H4 (cell line): Measurements from ENCODE around the gene C11orf86. TPM values are rescaled to one million over a fixed set of nuclear protein-coding genes. Genes with fewer than 3 reads are reported as not detected.
A peak's percentile ranks its signal among the peaks of the same experiment; 100 is the strongest.
"Not testable (repeated sequence)": the region's sequence is repeated elsewhere in the genome, so short reads cannot be mapped to it uniquely, and the experiment has no call there.

Experiments
- DNase-seq: peaks from one replicate; pipeline ENCODE4 v3.0.0-alpha.2; 2015; ENCODE audit warnings: low spot score
- total RNA-seq: library from RNA; depleted of rRNA; stranded (reverse); fragments of >200 nt; shearing (Covaris generic); gene quantifications from 2 replicates; pipeline ENCODE4 v1.2.3, GENCODE V29; 2014; rRNA removed

Gene C11orf86, protein sequence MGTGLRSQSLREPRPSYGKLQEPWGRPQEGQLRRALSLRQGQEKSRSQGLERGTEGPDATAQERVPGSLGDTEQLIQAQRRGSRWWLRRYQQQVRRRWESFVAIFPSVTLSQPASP
- total RNA-seq = not detected in 2 replicates

DNA sequence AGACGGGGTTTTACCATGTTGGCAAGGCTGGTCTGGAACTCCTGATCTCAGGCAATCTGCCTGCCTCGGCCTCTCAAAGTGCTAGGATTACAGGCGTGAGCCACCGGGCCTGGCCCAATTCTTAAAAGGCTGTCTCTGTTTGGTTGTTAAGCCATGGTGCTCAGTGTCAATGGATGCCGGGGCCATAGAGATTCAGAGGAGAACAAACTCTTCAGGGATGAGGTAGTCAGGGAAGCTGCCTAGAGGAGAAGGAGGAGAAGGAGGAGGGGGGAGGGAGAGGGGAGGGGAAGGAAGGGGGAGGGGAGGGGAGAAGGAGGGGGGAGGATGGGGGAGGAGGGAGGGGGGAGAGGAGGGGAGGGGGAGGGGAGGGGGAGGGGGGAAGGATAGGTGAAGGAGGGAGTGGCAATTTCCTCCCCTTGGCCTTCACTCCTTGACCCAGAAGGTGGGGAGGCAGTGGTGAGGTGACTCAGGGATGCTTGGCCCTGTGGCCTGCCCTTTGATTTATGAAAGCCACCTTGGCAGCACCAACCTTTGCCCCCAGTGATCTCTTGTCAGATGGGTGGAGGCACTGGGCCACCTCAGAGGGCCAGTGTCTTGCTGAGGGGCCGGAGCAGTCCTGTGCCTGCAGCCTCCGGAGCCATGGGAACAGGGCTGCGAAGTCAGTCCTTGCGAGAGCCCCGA is at the start of gene C11orf86:
C11orf86 (plus strand) TSS at position 581 of the 681 bp plus-strand sequence; CDS start at position 640, 59 bp downstream.
- DNase-seq = no peak

DNA sequence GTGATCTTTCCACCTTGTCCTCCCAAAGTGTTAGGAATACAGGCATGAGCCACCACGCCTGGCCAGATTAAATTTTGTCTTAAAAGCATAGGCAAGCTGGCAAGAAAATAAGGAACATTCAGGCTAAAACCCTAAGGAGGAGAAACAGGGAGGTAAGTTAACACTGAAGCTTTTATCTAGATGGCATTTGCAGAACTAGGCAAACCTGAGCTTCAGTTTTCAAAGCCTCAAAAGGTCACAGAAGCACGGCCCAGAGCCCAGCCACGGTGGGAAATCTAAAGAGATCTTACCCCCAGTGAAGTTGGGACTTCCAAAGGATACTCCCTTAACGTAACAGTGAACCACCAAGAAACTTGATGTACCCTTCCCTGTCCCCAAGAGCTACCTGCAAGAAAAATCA is 45.4 kb upstream of the C11orf86 start:
- no peak for DNase-seq

DNA sequence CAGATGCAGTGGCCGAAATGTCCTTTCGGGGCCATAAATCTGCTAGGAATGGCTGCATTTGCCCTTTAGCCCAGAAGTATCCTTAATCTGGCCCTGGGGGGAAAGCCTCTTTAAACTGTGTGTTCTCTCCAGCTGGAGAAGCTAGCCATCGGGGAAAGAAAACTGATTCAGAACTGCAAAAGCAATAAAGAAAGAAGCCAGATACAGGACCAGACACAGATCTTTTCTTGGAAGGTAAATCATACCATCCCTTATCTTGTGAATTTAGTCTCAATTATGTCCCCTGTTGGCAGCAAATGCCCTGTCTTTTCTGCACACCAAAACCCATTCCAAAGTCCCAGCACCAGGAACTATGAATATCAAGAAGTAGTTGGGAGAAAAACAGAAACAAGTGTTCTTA is 42.6 kb upstream of the C11orf86 start:
- no peak for DNase-seq

DNA sequence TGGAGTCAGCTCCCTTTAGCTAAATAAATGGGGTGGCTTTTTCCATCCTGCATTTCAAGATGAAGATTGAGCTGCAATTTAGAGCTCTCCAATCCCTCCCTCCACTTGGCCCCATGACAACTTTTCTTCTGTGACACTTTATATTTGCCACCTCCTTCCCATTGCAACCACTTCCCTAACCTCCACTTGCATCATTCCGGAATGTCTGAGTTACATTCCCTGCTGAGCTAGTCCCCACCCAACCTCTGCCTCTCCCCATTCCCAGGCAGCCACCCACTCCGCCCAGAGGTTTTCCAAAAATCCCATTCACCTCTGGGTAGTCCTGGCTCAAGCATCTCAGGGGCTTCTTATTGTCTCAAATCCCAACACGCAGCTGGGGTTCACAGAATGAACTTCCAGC is 41.6 kb upstream of the C11orf86 start:
- peak; percentile 48 for DNase-seq

DNA sequence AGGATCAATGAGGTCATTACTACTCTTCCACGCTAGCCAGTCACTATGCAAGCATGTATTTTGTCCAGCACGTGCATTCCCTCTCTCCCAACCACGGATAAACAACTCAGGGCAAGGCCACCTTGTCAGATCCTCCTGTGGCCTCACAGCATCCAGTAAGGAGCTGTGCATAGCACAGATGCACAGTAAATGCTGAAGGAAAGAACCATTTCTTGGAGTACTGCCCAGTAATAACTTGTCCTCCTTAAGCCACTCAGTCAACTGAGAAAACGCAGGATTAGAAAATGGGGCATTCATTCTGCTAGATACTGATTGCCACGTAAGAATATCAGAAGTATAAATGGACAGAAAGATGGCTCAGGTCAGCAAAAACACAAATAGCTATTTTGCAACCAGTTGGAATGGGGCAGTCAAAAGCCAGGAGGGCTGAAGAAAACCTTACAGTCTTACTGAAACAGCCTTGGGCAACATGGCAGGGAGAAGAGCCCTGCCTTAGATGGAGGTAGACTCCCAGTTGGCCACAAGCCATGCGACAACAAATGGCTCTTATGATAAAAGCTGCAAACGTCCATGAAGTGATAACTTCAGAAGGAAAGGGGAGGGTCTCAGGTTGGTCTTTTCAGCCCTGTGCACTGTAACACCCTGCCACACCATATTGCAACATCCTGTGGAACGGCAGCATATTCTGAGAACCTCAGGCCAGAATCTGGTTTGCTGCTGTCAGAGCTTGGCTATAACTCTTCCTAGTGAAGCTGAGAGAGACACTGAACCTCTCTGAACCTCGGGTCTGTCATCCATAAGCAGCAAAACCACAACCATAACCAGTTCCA is 39.9 kb upstream of the C11orf86 start:
- no peak for DNase-seq

DNA sequence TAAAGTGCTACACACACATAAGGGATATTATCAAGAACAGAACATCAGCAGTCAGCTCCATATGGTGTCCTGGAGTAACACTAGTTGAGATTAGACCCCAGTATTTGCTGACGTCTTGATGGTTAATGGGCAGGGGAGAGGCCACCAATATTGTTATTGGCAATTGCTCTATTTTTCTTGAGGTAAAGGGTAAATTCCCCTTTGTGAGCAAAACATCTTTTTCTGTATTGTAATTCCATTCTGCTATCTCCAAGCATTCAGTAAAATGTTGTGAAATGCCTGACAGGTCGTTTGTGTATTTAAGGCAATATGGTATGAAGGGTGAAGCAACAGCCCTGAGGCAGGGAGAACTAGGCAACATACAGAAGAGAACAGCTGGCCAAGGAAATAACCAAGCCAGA is 38.8 kb upstream of the C11orf86 start:
- DNase-seq = no peak

DNA sequence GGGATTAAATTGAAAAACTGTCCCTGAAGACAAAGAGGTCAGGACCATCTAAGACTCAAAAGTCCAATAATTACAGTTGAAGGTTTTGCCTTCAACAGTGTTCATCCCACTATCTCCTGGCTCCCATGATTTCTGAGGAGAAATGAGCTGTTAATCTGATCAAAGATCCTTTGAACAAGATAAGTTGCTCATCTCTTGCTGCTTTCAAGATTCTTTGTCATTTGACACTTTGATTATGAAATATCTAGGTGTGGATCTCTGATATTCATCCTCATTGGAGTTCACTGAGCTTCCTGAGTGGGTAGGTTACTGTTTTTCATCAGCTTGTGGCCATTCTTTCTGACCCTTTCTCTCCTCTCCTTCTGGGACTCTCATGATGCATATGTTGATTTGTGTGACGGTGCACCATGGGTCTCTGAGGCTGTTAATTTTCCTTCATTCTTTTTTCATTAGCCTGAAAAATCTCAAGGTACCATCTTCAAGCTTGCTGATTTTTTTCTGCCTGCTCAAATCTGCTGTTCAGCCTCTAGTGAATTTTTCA is 37.8 kb upstream of the C11orf86 start:
- no peak for DNase-seq

DNA sequence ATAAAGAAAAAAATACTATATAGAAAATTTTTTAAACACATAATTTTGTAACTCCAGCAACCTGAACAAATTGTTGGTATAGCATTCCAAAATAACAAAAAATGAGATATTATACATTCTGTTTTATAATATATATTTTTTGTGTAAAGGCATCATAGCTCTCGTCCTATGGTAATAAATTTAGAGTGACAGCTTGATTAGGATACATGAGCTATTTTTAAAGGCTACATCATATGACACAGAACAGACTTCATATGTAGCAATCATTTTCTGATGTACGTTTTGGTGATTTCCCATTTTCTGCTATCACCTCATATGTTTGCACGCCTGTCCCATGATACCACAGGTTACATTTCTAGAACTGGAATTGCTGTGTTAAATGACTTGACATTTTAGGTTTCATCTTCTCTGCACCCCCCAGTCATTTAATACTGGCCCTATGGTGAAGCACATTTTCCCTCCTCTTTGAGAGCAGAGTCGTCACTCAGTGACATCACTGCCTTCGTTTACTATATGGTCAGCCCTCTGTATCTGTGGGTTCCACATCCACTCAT is 36.4 kb upstream of the C11orf86 start:
- no peak for DNase-seq

DNA sequence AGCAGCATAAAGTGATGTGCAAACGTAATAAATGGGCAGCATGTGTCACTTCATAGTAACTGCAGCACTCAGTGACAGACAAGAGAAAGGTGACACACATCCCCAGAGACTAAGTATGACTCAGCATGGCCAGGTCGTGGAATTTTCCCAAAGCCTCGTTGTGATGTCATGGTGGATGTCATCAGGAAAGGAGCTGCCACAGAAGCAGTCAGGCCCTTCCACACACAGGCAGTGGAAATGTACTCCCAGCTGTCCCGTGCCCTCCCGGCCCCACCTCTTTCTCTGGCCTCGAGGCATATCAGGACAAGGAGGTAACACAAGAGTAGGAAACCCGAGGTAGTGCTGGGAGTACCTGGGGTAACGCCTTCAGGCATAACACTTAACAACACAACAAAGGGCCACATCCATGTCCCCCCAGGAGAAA is 25.0 kb upstream of the C11orf86 start:
- peak; percentile 94 for DNase-seq

DNA sequence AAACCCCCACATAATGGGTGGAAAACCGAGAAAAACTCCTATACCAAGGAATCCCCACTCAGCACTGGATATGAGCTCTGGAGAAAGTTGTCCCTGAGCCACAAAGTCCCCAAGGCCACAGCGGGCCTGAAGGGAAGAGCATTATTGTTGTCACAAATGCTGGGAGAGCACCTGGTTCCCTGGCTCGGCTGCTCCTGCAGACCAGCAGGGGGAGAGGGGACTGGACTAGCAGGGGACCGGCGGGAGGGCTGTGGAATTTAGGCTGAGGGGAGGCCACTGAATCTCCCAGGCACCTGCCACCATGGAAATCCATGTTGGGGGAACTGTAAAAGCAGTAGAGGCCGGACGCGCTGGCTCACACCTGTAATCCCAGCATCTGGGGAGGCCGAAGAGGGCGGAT is 24.0 kb upstream of the C11orf86 start:
- no peak for DNase-seq

DNA sequence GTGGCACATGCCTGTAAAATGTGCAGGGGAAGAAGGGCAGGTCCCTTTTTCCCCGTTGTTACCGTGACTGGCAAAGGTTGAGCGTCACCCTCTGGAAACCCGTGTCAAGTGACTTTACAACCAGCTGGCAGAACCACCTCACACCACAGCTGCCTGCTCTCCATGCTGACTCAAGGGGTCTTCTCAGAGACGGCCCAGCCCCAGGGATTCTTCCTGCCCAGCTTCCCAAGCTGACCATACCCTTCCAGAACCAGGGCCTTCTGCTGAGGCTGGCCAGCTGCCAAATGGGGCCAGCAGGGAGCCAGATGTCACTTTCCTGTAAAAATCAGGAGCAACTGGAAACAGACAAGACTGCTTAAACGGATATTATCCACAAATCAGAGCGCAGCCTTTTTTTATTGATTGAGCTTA is 23.2 kb upstream of the C11orf86 start:
- no peak for DNase-seq

DNA sequence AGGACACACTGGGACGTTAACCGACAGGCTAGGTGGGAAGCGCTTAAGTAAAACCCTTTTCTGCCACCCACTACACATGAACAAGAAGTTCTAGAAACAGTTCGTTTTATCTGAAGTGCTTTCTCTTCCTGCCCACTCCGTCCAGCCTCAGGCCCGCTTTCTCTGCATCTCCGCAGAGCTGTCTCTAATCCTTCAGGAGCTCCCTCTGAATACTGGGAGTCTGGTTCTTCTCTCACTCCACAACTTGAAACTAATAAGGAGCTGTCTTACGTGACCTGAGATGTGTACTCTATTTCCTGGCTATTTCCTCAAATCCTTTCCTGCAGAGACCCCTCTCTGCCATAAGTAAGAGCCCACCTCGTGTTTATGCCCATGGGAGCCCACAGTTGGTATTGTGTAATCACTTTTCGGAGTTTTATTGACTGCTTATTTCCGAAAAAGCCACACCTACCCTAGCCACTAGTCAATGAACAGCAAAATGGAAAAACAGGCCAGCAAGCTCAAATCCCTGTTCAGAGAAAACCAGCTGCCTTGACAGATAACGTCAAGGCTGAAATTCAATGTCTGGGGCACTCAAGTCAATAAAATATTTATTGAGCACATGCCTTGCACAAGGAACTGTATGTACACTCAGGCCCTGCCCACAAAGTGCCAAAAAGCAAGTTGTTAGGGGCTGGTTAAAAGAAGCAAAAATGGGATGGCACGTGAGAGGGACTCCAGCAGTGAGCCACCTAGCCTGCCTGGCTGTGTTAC is 21.8 kb upstream of the C11orf86 start:
- no peak for DNase-seq

DNA sequence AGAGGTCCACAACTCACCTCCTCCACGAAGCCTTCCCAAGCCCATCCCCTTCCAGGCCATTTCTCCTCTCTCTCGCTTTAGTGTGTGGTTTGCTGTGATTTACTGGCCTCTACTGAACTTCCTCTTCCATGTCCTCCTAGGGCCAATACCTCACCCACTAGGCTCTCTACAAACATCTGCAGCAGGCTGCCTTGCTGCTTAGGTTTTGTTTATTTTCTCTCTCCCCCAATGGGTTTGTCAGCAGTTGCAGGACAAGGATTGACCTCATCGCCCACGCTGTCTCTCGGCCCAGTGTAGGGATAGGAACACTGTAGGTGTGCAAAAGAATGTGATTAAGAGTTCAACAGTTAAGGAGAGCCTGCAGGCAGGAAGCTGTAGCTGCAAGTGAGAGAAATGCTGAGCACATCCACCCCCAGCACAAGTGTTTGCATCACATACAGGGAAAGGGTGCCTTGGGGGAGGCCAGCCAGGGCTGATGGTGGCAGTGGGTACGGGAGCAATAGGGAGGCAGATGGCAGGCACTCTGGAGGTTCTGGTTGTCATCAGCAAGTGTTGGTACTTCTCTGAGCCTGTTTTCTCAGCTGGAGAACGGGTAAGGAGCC is 18.3 kb upstream of the C11orf86 start:
- peak; percentile 72 for DNase-seq

DNA sequence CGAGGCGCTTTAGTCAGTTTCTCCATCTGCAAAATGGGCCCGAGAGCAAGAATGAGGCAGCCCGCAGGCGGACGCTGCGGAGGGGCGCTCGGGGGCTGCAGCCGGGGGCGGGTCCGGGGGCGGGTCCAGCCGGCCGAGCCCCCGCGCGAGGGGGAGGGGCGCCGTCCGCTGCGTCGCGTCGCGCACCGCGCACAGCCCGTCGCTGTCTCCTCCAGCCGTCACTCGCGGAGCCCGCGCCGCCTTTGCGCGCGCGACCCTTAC is 17.2 kb upstream of the C11orf86 start:
- DNase-seq = no peak

DNA sequence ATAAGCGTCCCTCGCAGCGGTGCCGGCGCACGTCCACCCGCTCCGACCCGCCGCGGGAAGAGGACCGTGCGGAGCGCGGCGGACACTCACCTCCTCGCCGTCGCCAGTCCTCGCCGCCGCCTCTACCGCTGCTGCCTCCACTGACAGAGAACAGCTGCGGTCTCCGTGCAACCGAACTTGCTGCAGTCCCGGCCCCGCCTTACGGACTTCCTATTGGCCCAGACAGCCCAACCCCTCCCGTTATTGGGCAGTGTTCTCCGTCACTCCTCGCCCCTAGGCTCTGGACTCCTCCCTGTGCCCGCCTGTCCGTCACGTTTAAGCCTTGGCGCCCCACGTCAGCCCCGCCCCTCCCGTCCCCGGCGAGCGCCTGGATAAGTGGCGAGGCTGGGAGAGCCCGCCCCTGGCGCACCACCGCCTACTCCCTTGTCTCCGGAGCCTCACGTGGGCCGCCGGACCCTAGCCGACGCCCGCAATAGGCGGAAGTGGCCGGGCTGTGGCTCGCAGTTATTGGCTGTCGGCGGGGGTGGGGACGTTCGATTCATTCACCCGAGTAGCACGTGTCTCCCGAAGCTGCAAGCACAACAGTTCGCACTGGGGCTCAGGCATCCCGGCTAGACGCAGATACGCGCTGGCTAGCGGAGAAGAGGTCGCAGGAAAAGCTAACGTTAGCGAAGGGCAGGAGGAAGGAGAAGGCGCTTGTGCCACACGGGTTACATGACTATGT is 16.7 kb upstream of the C11orf86 start, which contains the start of gene PC:
PC (minus strand) TSS at position 152 of the 724 bp plus-strand sequence. CDS start 86,224 bp downstream, outside the sequence.
- DNase-seq = peak; percentile 99

DNA sequence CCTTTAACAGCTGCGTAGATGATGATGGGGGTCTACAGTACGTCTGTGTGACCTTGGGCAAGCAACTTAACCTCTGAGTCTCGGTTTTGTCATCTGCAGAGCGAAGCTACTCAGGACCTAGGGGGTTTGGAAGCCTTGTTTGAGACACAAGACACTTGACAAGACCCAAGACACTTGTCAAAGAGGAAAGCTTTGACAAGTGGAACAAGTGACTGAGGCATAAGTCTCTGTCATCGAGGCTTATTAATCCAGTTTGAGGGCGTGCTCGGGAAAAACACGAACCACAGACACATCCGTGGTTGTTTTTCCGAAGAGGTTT is 16.2 kb upstream of the C11orf86 start:
- no peak for DNase-seq

DNA sequence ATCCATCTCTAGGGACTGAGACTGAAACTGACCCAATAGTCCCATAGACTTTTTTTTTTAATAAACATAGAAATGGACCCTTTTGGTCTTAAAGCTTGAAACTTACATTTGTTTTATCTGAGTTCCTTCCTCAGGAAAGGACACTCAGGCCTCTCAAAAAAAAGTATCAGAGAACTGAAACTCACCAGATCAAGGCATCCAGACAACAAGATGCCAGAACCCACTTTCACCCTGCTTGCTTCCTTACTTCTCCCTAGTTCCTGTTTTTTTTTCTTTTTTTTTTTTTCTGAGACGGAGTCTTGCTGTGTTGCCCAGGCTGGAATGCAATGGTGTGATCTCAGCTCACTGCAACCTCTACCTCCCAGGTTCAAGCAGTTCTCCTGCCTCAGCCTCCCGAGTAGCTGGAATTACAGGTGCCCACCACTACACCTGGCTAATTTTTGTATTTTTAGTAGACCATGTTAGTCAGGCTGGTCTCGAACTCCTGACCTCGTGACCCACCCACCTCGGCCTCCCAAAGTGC is 13.4 kb upstream of the C11orf86 start:
- not testable (repeated sequence) for DNase-seq

DNA sequence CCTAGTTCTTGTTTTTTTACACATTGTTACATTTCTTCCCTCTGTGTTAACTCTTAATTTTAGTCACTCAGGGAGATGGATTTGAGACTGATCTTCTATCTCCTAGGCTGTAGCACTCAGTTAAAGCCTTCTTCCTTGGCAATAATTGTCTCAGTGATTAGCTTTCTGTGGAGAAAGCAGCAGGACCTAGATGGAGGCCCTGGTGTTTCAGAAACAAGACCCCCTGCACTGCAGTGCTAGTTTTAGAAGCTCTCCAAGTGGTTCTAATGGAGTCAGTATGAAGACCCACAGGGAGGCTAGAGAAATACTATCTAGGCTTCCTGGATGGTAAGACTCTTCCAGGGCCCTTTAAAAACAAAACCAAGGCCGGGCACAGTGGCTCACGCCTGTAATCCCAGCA is 12.9 kb upstream of the C11orf86 start:
- DNase-seq = no peak

DNA sequence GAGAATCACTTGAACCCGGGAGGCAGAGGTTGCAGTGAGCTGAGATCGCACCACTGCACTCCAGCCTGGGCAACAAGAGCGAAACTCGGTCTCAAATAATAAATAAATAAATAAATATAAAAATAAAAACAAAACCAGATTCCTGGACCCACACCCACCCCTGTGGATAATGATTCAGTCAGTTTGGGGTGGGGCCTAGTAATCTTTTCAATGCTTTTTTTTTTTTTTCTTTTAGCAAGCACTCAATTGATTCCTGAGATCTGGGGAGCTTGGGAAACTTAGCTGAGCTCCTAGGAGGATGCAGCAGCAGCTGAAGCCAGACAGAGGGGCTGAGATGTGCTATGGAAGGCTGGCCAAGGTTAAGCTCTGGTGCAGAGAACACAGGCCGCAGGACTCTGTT is 12.3 kb upstream of the C11orf86 start:
- no peak for DNase-seq

DNA sequence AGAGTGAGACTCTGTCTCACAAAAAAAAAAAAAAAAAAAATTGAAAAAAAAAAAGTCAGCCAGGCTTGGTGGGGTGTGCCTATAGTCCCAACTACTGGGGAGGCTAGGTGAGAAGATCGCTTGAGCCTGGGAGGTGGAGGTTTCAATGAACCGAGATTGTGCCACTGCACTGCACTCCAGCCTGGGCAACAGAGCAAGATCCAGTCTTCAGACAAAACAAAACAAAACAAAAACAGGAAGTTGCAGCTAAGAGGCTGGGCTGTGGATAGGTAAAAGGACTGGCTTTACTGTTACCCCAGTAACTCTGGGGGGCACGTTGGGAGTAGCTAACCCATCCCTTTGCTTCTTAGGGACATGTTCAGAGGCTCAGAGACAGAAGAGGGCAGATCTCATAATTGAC is 10.6 kb upstream of the C11orf86 start:
- no peak for DNase-seq

DNA sequence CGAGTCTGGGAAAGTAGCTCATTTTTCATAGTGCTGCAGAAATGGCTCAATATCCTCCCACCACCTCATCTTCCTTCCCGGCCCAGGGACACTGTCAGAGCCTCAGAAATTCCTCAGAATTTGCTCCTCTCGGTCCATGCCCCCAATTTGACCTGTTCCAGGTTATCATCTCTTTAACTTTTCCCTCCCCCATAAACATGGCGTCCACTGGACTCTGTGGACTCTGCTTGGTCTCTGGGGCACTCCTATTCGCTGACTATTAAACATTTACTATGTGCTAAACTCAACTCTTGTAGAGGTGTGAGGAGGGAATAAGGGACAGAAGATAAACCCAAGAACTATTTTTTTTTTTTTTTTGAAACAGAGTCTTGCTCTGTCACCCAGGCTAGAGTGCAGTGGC is 8.8 kb upstream of the C11orf86 start:
- no peak for DNase-seq
